GM21576 (cell line): ENCODE measurements around the gene VPS13D.

Source experiments
- ATAC-seq: cut with Tn5 transposase; IDR thresholded peaks from one replicate; pipeline ENCODE4 v1.9.1; 2021; ENCODE audit warnings: mild to moderate bottlenecking, moderate library complexity; ENCODE audit not compliant: unreplicated experiment

The VPS13D gene

DNA sequence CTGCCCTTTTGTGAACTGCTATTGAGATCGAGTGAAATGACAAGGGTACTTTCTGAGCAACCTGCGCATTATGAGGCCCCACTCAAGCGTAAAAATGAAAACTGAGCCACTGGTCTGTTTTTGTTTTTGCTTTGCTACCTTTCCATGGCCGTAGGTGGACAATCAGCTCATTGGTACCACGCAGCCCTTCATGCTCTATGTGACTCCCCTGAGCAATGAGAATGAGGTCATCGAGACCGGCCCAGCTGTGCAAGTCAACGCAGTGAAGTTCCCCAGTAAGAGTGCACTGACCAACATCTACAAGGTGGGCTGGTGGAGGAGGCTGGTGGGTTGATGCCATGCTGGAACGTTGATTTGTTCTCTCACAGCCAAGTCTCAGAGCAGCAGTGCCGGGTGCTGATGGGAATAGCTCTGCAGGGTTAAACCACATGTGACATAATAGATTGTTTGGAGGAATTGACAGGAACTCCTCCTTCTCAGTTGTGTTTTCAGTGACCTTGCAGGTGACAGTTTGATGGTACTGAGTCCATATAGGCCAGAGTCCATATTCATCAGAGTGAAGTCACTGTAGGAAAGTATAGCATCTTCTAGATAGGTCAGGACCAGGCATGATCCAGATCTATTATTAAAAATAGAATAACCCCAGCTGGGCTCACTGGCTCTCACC lies 170.3 kb downstream of the VPS13D start:
- no peak for ATAC-seq

DNA sequence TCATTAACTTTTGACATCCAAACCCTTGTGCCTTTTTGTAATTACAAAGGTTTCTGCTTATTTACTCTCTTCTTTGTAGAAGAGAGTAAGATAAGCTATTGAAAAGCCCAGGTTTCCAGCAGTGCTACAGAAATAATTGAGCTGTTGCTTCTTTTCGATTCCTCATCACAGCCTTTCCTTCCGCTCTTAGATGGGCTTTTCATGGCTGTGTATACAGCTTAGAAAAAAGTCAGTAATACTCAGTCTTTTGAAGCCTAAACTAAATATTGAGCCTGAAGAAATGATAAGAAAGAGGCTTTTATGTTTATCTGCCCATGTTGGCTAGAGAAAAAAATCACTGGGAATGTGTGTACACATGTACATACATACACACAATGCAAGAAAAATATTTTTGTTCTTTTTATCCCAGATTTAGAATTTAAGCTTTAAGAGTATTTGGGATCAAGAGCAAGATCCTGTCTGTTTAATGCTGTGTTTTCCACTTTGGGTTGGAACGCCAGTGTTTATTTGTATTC lies 172.4 kb downstream of the VPS13D start:
- no peak for ATAC-seq

DNA sequence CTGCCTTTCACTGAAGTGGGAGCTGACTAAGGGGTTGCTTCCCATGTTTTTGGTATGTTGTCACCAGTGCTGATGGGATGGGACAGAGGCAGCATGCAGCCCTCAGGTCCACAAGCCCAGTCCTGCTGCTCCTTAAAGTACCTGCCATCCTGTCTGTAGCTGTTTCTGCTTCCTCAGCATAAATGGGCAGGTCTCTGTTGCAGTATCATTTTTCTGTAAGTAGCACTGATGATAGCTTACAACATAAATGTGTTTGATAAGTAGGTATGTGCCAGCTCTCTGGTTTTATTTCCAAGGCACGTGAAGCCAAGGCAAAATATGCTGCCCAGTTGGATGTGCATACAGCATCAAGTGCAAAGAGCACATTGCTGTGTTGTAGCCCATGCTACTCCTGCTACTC lies 173.0 kb downstream of the VPS13D start:
- no peak for ATAC-seq

DNA sequence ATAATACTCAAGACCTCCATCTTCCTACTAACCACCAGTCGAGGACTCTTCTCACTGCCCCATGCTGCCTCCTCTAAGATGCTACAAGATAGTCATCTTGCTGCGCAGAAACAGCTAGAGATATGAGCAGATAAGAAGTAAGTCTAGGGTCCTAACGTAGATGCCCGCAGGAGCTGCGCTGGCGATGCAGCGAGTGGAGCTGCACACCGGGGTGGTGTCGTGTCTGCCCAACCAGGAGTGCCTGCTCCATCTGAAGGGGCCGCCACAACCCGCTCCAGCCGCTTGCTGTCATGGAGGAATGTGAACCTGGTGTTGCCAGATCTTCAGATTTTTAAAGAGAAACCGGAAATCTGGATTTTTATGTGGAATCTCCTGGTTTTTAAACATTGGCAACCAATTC lies 175.1 kb downstream of the VPS13D start:
- ATAC-seq: no peak

DNA sequence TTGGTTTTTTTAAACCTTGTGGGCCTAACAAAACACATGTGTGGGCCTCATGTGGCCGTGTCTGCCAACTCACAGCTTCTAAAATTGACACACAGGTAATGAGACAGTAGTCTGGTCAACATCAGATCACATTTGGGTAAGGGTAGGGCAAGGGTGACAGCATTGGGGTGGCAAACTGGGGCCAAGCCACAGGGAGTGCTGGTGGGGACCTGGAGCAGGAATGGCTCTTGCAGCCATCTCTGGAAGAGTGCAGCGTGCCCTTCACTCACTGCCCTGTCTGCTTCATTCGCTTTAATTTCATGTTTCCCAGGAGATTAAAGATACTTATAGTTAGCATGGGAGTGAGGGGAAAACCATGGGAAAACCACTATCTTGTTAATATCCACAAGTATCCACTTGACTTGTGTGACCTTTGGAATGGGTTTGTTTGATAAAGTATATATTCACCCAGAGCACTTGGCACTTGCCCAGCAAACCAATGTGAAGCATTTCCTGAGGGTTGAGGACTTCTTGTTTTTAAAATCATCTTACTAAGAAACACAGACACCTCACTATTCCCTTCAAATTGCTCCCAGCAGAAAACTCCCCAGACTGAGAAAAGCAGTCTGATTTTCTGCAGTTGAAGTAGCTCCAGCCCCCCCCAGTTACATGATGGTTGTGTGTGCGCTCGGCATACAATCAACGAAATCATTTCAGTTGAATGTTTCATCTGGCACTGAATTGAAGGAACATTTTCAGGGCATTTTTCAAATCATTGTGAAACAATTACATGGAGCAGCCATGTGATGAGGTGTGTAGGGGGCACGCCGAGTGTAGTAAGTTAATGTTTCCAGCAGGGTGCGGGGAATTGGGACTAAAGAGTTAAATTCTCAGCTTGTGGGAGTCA lies 175.7 kb downstream of the VPS13D start:
- no peak for ATAC-seq

DNA sequence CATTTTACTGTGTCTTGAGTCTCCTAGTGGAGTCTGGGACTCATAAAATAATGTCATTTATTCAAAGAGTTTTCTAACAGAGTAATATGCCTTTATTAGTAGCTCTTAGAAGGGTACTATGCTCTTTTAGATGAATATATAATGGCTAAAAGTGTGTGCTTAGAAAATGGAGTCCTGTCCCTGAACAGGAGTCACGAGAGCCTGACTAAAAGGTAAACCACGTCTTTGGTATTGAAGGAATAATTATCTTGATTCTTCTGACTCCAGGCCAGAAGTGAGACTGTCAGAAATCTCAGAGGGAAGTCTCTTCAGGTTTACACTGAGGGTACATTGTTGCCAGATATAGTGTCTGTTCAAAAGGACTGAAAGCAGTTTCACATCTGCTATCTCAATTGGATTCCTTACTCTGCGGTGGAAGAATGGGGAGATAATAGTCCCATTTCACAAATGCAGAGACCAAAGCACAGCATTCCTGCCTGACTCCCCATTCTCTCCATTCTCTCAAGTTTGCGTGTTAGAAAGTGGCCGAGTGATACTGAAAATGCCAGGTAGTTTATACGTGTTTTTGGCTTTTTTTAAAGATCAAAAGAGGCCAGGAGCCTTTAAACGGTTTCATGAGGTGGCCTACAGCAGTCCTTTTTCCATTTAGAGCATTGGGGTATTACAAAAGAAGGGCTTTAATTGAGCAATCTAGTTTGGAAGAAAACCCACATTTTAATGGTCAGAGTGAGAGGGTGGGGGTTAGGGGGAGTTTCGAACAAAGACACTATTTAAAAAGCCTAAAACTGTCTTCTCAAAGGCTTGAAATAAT lies 176.6 kb downstream of the VPS13D start:
- no peak for ATAC-seq

DNA sequence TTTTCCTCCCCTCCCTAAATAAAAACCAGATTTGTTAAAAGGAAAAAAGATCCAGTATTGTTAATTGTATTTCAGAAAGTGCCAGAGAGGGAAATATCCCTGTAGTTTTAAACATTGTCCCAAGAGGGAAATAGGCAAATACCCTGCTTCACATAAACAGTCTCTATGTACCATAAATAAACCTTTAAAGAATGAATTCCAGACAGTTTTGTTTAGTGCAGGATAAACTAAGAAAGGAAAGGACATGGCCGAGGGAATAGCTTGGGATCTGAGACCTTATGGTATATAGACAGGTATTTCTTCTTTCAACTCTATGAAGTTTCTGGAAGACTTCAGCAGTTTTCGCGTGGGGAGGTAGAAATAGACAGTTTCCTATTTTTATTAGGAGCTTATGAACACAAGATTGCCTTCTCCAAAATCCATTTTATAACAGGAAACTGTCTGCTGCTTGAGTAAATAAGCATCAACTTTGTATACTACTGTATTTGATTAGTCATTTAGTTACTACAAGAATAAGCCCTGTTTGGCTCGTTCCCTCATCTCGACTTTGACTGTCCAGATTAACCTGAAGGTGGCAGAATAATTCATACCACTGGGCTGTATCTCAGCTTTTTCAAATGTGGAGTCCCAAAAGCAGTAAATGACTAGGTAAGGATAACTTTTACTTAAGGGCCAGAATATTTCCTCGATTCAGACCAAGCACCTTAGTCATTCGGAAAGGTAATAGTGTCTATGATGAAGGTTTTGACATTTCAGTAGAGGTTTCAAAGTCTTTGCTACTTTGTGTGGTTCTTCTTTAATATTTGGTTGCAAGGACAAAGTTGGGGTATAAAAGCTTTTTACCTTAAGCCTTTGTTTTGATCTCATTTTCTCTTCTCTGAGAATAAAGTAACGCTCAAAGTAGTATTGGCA lies 177.5 kb downstream of the VPS13D start:
- ATAC-seq: no peak

DNA sequence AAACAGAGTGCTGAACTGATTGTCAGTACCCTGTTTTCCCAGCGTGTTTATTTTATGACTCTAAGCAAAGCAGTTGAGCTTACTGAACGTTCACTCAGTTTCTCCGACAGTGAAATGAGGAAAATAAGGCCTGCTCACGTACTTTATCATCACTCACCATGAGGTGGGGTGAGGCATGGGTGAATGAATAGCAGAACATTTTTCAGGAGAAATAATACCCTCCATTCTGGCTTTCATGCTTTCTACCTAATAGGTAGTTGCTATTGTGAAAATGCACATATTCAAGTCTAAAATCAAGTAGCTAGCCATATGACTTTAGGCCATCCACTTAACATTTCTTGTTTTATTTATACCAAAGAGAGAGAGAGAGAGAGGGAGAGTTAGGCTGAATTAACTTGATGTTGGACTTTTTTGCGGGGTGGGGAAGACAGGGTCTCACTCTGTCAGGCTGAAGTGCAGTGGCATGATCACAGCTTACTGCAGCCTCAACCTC lies 178.2 kb downstream of the VPS13D start:
- ATAC-seq: no peak

DNA sequence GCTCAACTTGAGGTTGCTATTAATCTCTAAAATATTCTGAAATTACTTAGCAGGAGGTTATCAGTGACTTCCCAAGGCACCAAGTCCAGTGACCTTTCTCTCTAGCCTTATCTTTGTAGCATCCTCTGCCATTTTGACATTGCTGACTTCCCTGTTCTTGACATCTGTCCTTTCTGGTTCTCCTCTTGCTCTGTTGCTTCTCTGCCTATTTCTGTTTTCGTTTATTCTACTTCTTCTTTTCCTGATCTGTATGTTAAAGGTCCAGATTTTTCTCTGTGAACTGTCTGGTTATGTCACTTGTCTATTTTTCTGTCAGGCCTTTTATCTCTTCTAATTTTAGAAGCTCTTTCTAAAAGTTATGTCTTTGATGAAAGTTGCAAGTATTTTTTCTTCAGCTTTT lies 178.8 kb downstream of the VPS13D start:
- ATAC-seq: no peak

DNA sequence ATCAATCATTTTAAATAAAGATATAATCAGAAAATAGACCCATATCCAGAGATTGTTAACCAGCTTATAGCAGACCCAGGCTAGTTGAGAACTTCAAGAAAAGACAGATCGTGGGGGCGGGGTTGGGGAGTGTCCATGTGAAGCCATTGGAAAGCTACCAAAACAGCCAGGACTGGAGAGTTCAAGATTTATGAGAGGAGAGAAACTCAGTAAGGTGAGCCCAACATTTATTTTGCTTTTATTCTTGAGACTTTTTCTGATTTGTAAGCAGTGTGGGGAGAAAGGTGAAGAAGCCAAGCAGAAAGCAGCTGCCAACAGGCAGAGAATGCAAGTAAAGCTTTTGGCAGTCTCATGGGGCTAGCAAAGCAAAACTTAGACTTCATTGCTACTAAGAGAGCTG lies 179.9 kb downstream of the VPS13D start:
- ATAC-seq: no peak

DNA sequence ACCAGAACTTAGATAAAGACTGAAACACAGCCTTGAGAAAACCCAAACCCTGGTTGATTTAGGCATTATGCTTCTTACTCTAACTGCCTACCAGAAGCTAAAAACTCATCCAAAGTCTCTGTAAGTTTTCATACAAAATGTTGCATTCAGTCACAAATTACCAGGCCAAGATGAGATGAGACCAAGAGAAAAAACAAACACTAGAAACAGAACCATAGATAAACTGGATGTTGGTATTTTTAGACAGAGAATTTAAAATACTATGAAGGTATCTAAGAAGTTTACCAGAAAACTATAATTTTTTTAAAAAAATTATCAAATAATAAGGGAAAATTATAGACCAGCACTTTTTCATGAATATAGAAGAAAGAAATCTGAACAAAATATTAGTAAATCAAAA lies 180.5 kb downstream of the VPS13D start:
- no peak for ATAC-seq

DNA sequence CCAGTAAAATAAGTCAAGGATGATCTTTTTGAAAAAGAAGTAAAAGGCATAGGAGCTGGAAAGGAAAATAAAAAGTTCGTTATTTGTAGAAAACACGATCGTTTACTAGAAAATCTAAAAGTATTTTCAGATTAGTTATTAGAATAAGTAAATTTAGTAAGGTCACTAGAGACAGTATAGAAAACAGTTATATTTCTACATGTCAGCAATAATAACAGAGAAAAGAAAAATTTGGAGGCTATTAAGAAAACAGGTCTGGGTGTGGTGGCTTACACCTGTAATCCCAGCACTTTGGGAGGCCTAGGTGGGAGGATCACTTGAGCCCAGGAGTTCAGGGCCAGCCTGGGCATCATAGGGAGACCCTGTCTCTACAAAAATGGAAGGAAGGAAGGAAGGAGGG lies 181.3 kb downstream of the VPS13D start:
- no peak for ATAC-seq

DNA sequence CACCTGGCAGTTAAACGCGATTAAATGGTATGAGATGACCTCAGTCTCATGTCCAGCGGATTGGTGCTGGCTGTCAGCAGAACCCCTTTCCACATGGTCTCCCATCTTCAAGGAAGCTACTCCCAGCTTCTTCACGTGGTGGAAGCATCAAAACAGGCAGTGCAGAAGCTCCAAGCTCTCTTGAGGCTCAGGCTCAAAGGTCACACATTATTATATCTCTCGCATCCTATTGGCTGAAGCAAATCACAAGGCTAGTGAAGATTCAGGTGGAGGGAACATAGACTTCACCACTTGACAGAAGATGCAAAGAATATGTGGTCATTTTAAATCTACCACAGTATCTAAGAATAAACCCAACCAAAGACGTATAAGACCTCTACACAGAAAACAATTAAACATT lies 181.9 kb downstream of the VPS13D start:
- ATAC-seq: no peak

DNA sequence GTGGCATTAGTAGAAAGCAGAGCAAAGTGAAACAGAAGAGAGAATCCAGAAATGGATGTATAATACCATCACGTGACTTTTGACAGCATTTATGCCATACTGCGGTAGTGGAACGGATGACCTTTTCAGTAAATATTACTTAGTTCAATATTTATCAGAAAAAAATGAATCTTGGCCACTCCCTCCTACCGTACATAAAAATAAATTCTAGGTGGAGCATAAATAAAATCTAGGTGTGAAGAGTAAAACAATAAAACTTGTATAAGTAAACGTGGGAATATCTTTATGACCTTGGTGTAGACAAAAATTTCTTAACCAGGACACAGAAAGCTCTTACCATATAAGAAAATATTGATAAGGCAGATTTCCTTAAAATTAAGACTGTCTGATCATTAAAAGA lies 182.6 kb downstream of the VPS13D start:
- no peak for ATAC-seq

DNA sequence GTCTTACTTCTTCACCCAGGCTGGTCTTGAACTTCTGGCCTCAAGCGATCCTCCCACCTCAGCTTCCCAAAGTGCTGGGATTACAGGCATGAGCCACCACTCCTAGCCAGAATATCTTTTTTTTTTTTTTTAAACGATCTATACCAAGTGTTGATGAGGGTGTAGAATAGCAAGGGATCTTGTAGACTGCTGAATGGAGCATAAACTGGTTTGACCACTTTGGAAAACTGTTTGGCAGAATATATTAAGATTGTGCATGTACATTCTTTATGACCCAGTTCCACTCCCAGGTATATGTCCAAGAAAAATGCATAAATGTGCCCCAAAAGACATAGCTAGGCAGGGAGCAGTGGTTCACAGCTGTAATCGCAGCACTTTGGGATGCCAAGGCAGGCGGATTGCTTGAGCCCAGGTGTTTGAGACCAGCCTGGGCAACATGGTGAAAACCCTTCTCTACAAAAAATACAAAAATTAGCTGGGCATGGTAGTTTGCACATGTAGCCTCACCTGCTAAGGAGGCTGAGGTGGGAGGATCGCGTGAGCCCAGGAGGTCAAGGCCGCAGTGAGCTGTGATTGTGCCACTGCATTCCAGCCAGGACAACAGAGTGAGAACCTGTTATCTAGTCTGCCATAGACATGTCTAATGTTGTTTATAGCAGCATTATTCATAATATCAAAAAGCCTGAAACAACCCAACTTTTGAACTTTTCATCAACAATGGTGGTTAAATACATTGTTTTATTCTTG lies 184.0 kb downstream of the VPS13D start:
- no peak for ATAC-seq

DNA sequence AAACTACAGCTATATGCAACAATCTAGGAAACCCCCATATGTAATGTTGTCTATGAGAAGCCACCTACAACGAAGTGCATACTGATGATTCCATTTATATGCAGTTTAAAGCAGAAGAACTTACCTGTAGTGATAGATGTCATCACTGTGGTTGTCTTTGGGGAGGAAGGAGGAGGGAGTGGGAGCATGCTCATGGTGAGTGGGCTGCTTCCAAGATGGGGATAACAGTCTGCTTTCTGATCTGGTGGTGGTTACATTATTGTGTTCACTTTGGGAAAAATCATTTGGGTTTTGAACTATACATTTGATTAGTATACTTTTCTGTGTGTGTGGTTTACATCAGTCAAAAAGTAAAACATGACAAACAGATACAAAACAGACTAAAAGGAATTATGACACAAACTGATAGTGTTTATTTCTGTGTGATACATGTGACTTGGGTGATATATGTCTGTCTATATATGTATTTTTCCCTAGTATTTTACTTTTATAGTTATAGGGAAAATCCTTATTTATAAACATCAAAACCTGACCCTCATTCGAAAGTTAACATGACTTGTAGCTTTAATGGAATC lies 184.7 kb downstream of the VPS13D start:
- ATAC-seq: no peak

DNA sequence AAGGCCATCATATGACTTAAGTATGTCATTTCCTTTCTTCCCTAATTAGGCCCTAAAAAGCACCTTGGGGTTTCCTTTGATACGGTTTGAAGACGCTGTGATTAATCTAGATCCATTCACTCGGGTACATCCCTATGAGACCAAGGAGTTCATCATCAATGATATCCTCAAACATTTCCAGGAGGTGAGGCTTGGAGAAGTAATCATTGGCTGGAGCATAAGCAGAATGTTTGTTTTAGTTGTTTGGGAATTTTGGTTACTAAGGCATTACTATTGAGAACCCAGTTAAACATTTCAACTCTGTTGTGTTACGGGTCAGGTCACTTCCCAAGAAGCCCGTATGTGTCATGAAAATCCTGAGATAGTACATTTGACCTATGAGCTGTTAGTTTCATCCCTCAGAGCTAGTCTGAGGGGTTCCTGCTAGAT lies 185.2 kb downstream of the VPS13D start:
- ATAC-seq: no peak

DNA sequence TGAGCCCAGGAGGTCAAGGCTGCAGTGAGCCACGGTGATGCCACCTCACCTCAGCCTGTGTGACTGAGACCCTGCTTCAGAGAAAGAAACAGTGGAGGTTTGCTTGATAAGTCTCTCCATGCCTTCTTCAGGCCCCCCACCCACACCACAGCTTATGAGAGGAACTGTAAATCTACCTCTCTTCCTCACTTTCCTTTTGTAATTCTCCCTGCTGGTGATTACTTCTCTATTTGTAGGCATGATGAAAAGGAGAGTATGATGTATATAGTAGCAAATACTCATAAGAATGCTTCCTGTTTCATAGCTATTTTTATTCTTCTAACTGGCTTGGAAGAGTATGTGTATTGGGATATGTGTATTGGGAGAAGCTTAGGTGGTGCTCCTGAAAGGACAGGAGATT lies 186.3 kb downstream of the VPS13D start:
- ATAC-seq: no peak

DNA sequence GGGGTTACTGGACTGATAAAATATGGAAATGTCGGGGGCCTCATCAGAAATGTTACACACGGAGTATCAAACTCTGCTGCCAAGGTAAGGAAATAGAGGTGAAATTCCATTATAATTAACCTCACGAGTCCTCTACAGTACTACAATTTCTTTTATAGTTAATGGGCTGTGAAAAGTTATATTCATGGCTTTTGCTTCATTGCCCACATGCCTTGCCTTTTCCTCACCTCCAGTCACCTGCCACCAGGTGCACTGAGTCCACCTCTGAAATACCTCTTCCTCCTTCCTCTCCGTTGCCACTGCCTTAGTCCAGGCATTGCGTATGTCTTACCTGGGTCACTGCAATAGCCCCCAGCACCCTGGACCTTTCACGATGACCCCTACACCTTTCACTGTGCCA lies 186.9 kb downstream of the VPS13D start:
- ATAC-seq: no peak
